ENCODE data around the gene KRT222.

KRT222 gene

GRCh38 chr17:40659911-40660310, 5.1 kb downstream of the KRT222 start:
- no peak for DNase-seq (ENCODE audit: extremely low read depth in 1 of 2, low read depth in 1 of 2)

DNA sequence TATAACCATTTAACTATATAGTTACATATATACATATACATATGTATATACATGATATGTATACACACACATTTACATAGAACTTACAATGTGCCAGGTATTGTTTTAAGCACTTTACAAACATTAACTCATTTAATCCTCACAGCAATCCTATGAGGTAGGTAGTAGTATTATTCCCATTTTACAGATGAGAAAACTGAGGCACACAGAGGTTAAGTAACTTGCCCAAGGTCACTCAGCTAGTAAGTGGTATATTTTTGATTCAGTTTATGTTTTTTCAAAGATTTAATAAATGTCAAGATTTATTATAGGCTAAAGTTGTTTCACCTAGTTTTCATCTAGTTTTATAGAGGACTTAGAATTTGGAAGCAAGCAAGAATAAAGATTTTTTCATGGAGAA, 6.6 kb downstream of the KRT222 start:
- DNase-seq (ENCODE audit: extremely low read depth in 1 of 2, low read depth in 1 of 2), result no peak

DNA sequence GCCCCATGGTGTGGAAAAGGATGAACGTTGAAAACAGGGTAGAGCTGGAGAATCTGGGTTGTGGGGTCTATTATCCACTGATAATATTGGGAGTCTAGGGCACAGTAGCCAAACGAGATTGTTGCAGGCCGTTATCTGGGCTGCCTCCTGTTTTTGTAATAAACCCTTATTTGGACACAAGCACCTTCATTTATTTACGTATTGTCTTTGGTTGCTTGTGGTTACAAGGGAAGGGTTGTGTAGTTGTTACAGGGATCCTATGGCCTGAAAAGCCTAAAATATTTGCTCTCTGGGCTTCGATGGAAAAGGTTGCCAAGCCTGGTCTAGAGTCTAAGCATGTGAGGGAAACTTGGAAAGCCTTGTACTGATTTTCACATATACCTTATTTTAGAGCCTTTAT, 13.0 kb downstream of the KRT222 start:
- DNase-seq (ENCODE audit: extremely low read depth in 1 of 2, low read depth in 1 of 2), result no peak

DNA sequence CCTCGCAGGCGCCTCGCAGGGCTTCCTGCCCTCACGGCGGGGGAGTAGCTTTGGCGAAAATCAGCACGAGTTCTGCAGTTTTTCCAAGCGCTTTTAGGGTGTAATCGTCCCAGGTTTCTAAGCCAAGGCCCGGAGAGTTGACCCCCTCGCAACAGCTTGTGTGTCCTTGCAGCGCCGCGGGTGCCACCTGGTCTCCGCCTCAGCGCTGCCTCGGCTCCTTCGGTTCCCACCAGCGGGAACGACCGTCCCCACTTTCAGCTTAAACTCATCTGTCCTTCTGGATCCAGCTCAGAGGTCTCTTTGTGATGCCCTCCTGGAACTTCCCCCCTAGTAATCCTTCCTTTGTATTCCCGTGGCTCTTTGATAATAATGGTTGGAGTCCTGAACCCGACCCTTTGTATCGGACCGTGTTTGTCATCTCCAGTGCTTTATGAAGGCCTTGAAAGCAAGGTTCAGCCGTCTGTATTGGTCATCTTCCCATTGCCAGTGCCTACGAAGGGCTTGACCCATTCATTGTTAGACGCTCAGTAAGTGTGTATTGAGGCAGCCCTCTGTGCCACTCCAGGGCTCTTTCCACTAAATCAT, 16.5 kb downstream of the KRT222 start:
- no peak for DNase-seq (ENCODE audit: extremely low read depth in 1 of 2, low read depth in 1 of 2)

DNA sequence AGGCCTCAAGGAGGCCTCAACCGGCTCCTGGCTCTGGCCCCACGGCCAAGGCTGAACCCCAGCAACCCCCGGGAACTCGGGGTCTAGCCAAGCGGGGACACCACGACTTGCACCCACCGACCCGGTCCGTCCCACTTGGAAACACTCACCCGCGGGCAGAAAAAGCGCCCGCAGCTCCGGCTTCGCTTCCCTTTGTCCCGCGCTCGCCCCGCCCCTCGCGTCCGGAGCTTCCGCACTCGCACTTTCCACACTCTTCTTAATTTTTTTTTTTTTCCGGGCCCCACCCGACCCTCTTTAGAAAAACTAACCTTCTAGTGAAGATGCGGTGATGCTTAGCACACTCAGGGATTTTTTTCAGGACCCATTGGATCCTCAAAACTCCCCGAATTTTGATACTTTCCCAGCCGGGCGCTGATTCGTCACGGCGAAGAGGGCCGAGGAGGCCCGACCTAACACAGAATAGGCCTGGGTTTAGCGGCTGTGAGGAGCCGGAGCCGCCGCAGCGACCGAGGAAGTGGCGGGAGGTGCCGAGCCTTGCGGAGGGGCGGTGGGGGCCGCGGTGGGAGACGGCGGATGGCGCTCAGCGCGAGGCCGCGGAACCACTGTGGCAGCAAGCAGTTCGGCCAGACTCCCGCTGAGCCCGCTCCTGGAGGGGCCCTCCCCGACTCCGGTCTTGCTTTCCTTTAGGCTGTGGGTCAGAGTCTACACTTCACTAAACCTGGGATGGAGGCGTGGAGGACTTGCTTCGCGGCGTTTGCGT, 17.2 kb downstream of the KRT222 start, which contains the start of gene SMARCE1:
Gene SMARCE1 (minus strand): TSS at position 195 of the 760 bp plus-strand sequence. CDS start 2,016 bp downstream, outside the sequence.
- DNase-seq (ENCODE audit: extremely low read depth in 1 of 2, low read depth in 1 of 2), result peak; percentile 45 to 51

DNA sequence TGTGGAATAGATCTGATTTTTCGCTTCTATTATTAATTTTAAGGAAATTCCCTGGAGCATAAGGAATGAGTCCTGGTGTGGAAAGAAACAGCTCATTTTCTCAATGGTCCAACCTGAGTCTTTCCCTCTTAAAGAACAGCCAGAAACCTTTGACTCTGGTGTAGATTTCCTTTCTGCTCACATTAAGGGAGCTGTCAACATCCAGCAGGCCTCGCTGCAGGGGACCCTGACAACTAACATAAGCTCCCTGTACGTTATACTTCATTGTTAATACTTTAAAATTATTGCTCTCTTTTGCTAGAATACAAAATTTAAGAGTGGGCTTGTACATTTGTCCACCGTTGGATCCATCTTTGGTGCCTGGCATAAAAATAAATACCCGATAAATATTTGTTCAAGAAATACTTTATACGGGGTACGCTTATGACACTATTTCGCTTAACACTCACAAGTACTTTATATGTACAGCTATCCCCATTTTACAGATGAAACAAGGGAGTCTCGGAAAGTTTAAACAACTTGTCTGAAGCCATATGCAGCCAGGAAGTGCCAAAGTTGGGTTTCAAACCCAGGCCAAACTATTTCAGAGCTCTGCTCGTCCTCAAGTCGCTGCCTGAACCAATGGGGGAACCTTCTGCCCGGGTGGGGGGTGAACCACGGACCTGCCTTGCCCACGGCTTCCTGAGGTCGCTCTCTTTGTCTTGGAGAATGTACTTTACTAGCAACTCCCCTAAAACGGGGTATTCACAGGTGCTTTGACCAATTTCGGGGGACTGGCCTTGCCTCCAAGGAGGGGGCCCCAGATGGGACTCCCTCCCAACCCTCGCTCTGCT, 18.0 kb downstream of the KRT222 start:
- DNase-seq (ENCODE audit: extremely low read depth in 1 of 2, low read depth in 1 of 2), result peak; percentile 6 to 13

- DNase-seq (ENCODE audit: extremely low read depth in 1 of 2, low read depth in 1 of 2), result no peak
Measured at GRCh38 chr17:40645943-40646342, 19.0 kb downstream of the KRT222 start.

- DNase-seq (ENCODE audit: extremely low read depth in 1 of 2, low read depth in 1 of 2), result no peak
Measured at GRCh38 chr17:40645291-40645690, 19.7 kb downstream of the KRT222 start.

DNA sequence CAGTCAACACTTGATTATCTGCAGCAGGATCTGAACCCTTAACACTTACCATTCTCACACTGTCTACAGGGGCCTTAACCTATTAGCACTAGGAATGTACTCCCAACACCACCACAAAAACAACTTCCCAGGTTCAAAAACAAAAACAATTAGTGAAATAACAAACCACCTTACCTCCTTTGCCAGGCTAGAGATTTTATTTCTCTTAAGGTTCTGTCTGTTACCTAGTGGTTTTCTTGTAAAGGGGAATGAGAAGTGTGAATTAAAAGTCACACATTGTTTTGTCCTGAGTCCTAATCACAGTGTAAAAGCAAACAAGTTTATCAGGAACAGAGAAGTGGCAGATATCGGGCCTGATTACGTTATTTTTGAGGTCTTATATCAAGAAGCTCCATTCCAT, 27.0 kb downstream of the KRT222 start:
- no peak for DNase-seq (ENCODE audit: extremely low read depth in 1 of 2, low read depth in 1 of 2)

- no peak for DNase-seq (ENCODE audit: extremely low read depth in 1 of 2, low read depth in 1 of 2)
Measured at GRCh38 chr17:40633871-40634270, 31.1 kb downstream of the KRT222 start.

- no peak for DNase-seq (ENCODE audit: extremely low read depth in 1 of 2, low read depth in 1 of 2)
Measured at GRCh38 chr17:40632216-40632615, 32.8 kb downstream of the KRT222 start.

DNA sequence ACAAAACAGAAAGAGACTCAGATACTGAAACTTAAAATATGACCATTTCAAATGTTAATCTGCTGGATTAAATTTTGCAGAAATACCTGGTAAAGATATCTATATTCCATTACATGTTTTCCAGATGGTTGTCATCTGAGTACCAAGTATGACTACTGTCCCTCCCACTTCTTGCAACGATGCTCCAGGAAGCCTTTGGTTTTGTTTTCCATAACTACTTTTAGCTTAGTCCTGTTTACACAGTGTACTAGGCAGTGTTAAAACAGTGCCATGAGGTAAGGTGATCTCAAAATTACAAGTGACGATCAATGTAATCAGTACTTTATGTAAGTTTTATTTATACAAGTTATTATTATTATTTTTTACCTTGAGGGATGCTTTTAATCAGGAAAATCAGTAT, 35.1 kb downstream of the KRT222 start:
- DNase-seq (ENCODE audit: extremely low read depth in 1 of 2, low read depth in 1 of 2), result no peak

DNA sequence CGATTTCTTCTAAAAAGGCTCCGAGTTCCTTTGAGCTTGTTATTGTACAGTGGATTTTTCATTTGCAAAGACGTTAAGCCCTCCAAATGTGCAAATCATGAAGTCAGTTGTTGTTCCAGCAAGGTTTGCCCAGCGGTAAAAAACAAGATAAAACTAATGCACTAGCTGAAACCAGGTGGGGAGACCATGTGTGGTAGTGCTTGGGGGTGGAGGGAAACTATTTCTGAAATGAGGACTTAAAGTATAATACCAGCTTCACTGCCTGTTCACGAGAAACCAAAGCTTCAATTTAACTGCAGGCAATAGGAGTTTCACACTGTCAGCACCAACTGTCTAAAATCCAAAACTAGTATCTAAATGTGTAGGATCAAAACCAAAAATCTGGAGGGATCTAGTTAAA, 39.7 kb downstream of the KRT222 start:
- no peak for DNase-seq (ENCODE audit: extremely low read depth in 1 of 2, low read depth in 1 of 2)

DNA sequence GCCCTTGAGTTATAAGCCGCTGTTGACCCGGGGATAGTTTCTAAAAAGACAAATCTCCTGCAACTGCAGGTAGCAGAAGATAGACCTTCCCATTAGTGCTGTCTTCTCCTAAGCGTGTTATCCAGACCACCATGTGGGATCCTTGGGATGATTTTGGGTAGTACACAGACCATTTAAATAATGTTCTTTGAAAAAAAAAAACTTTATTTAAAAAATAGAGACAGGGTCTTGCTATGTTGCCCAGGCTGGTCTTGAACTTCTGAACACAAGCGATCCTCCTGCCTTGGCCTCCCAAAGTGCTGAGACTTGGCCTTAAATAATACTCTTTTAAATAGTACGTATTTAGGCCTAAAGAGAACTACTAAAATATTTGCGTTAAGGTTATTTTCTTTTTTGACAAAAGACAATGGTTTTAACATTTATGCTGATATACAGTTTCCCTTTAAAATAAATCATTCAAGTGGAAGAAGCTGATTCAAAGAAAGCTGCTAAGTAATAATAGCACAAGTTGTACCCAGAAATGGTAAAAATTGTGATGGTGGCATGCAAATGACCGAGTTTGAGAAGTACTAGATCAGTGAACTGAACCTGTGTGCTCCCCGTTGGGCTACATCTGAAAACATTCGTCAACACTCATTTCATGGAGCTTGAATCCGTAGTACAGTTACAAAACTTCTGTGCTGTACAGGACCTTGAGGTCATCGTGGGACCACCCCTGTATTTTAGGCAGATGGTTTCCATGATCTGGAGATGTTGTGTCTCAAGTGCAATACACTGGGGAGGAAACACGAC, 41.4 kb downstream of the KRT222 start:
- DNase-seq (ENCODE audit: extremely low read depth in 1 of 2, low read depth in 1 of 2), result no peak

DNA sequence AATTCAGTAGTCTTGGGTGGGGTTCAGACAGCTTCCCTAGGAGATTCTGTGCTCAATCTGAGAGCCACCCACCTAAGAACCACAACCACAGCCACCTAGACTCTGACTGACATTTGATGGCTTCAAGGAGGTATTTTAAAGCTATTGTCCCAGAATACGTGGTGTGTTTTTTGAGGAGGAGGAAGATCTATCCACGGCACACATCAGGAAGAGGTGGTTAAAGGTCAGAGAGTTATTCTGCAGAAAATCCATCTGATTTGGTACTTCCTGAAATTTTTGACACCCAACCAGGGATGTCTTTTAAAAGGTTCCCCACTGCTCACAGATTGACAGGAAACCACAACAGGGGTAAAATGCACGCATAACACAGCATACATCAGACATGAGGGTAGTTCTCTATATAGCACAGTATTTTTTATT, 42.5 kb downstream of the KRT222 start:
- no peak for DNase-seq (ENCODE audit: extremely low read depth in 1 of 2, low read depth in 1 of 2)

GRCh38 chr17:40621578-40621977, 43.4 kb downstream of the KRT222 start:
- DNase-seq (ENCODE audit: extremely low read depth in 1 of 2, low read depth in 1 of 2), result no peak

DNA sequence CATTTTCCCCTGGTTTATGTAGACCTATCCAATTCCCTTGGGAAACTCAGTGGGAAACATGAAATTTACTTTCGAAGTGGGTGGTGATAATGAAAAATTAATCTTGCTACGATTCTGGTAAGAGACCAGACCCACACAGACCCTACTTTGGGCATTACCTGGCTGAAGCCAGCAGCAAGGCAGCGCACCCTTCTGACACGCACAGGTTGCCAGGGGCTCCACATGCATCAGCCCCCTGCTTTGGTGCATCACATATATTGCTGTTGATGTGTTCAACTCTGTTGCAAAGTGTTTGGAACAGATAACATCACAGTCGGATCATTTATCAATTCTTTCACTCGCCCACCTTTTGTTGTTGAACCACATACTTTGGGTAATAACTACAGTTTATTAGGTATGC, 44.0 kb downstream of the KRT222 start:
- no peak for DNase-seq (ENCODE audit: extremely low read depth in 1 of 2, low read depth in 1 of 2)

DNA sequence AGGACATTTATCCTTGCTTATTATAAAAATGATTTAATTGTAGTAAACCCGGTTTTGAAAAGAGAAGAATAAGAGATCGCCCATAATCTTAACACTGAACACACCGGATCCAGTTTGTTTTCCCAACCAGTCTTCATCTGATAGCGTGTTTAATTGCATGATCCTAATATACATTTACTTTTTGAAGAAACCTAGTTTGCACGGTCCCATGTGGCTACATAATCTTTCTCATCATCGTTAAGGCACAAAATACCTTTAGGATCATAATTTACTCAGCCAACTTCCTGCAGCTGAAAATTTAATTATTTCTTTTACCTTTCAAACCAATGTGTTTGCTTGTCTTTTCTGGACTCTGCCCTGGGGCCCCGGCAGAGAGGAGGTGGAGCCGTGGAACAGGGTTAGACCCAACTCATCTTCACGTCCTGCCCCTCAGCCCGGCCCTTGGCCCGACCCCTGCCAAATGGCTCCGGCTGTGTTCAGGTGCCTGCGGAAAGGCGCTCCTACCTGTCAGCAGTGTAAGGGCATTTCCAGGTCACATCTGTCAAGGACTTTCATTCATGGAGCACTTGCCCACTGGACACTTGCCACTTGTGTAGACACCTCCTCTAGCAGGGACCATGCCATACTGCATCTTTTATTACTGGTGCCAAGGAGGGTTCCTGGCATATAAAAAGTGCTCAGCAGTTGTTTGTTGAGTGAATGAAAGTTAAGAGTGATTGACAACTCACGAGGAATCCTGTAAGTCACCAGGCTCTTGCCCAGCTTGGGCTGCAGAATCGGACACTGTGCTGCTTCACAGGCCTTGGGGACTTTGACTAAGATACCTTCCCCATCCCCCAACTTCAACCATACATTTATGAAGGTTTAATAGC, 46.0 kb downstream of the KRT222 start:
- no peak for DNase-seq (ENCODE audit: extremely low read depth in 1 of 2, low read depth in 1 of 2)

GRCh38 chr17:40617678-40618240, 47.2 kb downstream of the KRT222 start:
- no peak for DNase-seq (ENCODE audit: extremely low read depth in 1 of 2, low read depth in 1 of 2)

GRCh38 chr17:40616592-40616991, 48.4 kb downstream of the KRT222 start:
- DNase-seq (ENCODE audit: extremely low read depth in 1 of 2, low read depth in 1 of 2), result no peak

All from activated CD8-positive, alpha-beta memory T cell treated with anti-CD3 and anti-CD28 coated beads for 1 hour (primary cell).